ENCODE measurements around the gene COL6A3. TPM values are rescaled to one million over a fixed set of nuclear protein-coding genes. Genes with fewer than 3 reads are reported as not detected.

COL6A3 gene
- total and polyA plus RNA-seq, 2 donors (not counting 1 experiment from before 2014, with no cell fraction given) = 0.01 to 0.10 TPM

DNA sequence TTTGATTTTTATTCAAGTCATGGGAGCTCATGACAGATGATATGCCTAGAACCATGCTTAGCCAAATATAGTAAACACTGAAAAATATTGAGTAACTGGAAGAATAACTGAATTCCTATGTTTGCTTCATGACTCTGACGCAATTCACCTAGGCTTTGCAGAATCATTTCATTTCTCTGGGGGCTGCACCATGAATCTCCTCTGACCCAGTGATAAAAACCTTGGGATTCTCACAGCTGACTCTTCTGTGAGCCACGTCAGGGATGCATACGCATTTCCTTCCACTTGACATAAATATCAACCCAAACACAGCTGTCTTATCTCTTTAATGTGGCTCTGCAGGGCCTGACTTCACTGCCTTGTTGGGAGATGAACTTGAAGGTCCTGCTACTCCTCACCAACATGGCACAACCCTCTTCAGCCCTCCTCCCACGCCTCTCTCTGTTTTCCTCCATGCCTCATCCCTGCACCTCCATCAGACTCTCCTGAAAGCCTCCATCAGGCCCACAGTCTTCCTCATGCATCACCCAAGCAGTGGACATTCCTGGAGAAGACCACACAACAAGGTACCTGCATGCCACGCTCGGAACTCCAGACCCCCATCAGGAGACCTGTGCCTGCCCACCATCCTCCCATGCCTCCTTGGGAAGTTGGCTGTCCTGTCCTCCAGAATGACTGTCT lies 29.8 kb downstream of the COL6A3 start:
- Histone ChIP-seq H2AFZ (ENCODE audit: insufficient read depth, low read depth, low read length, poor library complexity, severe bottlenecking) (no peak overlapping the region), H3K36me3 (replicated peaks in 1 of 2; ENCODE audit: control extremely low read depth in 1 of 2, control insufficient read depth in 1 of 2, extremely low read depth in 1 of 2, insufficient read depth in 2 of 2, low read length in 1 of 2) (no peaks in the 10 kb centered on the region), H3K4me3 (ENCODE audit: control extremely low read depth in 1 of 5, extremely low read depth in 1 of 5, insufficient read depth in 1 of 5, low read depth in 2 of 5, low read length in 4 of 5) (no peak overlapping the region), H3K27ac (ENCODE audit: low read length in 2 of 2) (no peak overlapping the region), H3K9ac (ENCODE audit: low read length) (no peak overlapping the region), H3K4me1 (ENCODE audit: control insufficient read depth in 2 of 2, insufficient read depth in 2 of 2, low read length in 2 of 2) (no peaks in the 10 kb centered on the region), H4K20me1 (ENCODE audit: control insufficient read depth, insufficient read depth, low read length, poor library complexity, severe bottlenecking) (no peaks in the 10 kb centered on the region), H3K9me3 (ENCODE audit: control extremely low read depth in 1 of 3, control insufficient read depth in 2 of 3, insufficient read depth in 1 of 3, low read length in 2 of 3) (peaks cover 0 to 6% (median 0%) of the 10 kb centered on the region in 3 donors), H3K4me2 (replicated peaks; ENCODE audit: low read depth, low read length, poor library complexity, severe bottlenecking) (no peak overlapping the region), H3K79me2 (ENCODE audit: control insufficient read depth, insufficient read depth, low read length) (no peaks in the 10 kb centered on the region), H3K27me3 (replicated peaks in 1 of 4; ENCODE audit: control extremely low read depth in 1 of 4, control insufficient read depth in 3 of 4, insufficient read depth in 4 of 4, low read length in 3 of 4) (no peaks in the 10 kb centered on the region)
- ChIA-PET CTCF (no interaction called here), POLR2A (no interaction called here)
- H3K27ac Mint-ChIP-seq = no peak overlapping the region
- no peaks in the 10 kb centered on the region for H3K4me1 Mint-ChIP-seq
- peaks cover 21% of the 10 kb centered on the region for H3K27me3 Mint-ChIP-seq
- ATAC-seq (ENCODE audit: low read depth) (no peak), DNase-seq (no peak)
- WGBS (ENCODE audit: insufficient coverage) = 86% methylated on average over 6 of the region's 6 CpGs
- peaks cover 3% of the 10 kb centered on the region for H3K9me3 Mint-ChIP-seq (ENCODE audit: insufficient read depth)
- TF ChIP-seq EZH2 (IDR thresholded peaks at IDR 0.05; ENCODE audit: borderline replicate concordance, insufficient read depth, low read depth, low read length, poor library complexity, severe bottlenecking) = no peak
- TF ChIP-seq, protein P1, sequence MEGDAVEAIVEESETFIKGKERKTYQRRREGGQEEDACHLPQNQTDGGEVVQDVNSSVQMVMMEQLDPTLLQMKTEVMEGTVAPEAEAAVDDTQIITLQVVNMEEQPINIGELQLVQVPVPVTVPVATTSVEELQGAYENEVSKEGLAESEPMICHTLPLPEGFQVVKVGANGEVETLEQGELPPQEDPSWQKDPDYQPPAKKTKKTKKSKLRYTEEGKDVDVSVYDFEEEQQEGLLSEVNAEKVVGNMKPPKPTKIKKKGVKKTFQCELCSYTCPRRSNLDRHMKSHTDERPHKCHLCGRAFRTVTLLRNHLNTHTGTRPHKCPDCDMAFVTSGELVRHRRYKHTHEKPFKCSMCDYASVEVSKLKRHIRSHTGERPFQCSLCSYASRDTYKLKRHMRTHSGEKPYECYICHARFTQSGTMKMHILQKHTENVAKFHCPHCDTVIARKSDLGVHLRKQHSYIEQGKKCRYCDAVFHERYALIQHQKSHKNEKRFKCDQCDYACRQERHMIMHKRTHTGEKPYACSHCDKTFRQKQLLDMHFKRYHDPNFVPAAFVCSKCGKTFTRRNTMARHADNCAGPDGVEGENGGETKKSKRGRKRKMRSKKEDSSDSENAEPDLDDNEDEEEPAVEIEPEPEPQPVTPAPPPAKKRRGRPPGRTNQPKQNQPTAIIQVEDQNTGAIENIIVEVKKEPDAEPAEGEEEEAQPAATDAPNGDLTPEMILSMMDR (IDR thresholded peaks at IDR 0.05) = no peak
- no peak overlapping the region for H3K4me3 Mint-ChIP-seq
- intact Hi-C loops (cut with micrococcal nuclease) = no loop called here

DNA sequence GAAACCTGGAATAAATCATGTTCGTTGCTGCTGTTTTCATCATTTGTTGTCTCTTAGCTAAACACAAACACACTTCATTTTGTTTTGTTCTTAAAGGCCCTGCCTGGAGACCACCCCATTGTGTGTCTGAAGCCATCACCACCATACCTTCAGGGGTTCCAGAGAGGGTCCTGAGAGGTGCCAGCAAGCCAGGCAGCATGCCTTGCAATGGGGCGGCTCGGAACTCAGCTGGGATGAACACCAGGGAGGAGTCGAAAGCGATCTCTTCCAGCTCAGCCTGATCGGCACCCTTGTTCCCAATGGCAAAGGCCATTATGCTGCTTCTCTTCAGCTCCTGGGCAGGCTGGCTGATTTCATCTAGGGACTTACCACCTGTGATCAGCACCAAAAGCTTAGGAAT lies 33.2 kb downstream of the COL6A3 start:
- Mint-ChIP-seq H3K4me1 (no peaks in the 10 kb centered on the region), H3K27me3 (peaks cover 25% of the 10 kb centered on the region), H3K4me3 (no peak overlapping the region), H3K27ac (no peak overlapping the region), H3K9me3 (ENCODE audit: insufficient read depth) (peaks cover 3% of the 10 kb centered on the region)
- POLR2A ChIA-PET = no interaction called here
- H3K4me1 ChIP-seq (ENCODE audit: control insufficient read depth in 2 of 2, insufficient read depth in 2 of 2, low read length in 2 of 2) = no peaks in the 10 kb centered on the region
- H3K4me3 ChIP-seq (ENCODE audit: control extremely low read depth in 1 of 5, extremely low read depth in 1 of 5, insufficient read depth in 1 of 5, low read depth in 2 of 5, low read length in 4 of 5) = no peak overlapping the region
- 96% methylated on average over 6 of the region's 6 CpGs for WGBS (ENCODE audit: insufficient coverage)
- H3K9ac ChIP-seq (ENCODE audit: low read length) = no peak overlapping the region
- intact Hi-C loops (cut with micrococcal nuclease) = no loop called here
- no peaks in the 10 kb centered on the region for H3K79me2 ChIP-seq (ENCODE audit: control insufficient read depth, insufficient read depth, low read length)
- no peaks in the 10 kb centered on the region for H4K20me1 ChIP-seq (ENCODE audit: control insufficient read depth, insufficient read depth, low read length, poor library complexity, severe bottlenecking)
- H3K36me3 ChIP-seq (replicated peaks in 1 of 2; ENCODE audit: control extremely low read depth in 1 of 2, control insufficient read depth in 1 of 2, extremely low read depth in 1 of 2, insufficient read depth in 2 of 2, low read length in 1 of 2) = no peaks in the 10 kb centered on the region
- ATAC-seq (ENCODE audit: low read depth) = no peak
- no peaks in the 10 kb centered on the region for H3K9me3 ChIP-seq (ENCODE audit: control extremely low read depth in 1 of 3, control insufficient read depth in 2 of 3, insufficient read depth in 1 of 3, low read length in 2 of 3)
- H2AFZ ChIP-seq (ENCODE audit: insufficient read depth, low read depth, low read length, poor library complexity, severe bottlenecking) = no peak overlapping the region
- CTCF ChIA-PET = no interaction called here
- no peak for TF ChIP-seq EZH2 (IDR thresholded peaks at IDR 0.05; ENCODE audit: borderline replicate concordance, insufficient read depth, low read depth, low read length, poor library complexity, severe bottlenecking)
- TF ChIP-seq, protein P1 (IDR thresholded peaks at IDR 0.05) = no peak
- H3K4me2 ChIP-seq (replicated peaks; ENCODE audit: low read depth, low read length, poor library complexity, severe bottlenecking) = no peak overlapping the region
- peaks cover 0 to 2% (median 0%) of the 10 kb centered on the region in 4 experiments for H3K27me3 ChIP-seq (replicated peaks in 1 of 4; ENCODE audit: control extremely low read depth in 1 of 4, control insufficient read depth in 3 of 4, insufficient read depth in 4 of 4, low read length in 3 of 4)
- no peak for DNase-seq
- H3K27ac ChIP-seq (ENCODE audit: low read length in 2 of 2) = no peak overlapping the region
